Measurements from ENCODE around the gene LSM14B.

GRCh38 chr20:62159052-62159451, 36.8 kb downstream of the LSM14B start:
- TF ChIP-seq, protein P1, sequence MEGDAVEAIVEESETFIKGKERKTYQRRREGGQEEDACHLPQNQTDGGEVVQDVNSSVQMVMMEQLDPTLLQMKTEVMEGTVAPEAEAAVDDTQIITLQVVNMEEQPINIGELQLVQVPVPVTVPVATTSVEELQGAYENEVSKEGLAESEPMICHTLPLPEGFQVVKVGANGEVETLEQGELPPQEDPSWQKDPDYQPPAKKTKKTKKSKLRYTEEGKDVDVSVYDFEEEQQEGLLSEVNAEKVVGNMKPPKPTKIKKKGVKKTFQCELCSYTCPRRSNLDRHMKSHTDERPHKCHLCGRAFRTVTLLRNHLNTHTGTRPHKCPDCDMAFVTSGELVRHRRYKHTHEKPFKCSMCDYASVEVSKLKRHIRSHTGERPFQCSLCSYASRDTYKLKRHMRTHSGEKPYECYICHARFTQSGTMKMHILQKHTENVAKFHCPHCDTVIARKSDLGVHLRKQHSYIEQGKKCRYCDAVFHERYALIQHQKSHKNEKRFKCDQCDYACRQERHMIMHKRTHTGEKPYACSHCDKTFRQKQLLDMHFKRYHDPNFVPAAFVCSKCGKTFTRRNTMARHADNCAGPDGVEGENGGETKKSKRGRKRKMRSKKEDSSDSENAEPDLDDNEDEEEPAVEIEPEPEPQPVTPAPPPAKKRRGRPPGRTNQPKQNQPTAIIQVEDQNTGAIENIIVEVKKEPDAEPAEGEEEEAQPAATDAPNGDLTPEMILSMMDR (IDR thresholded peaks at IDR 0.05; ENCODE audit: low read length): no peak
- TF ChIP-seq EZH2 (IDR thresholded peaks at IDR 0.05; ENCODE audit: borderline replicate concordance, low read length): no peak

All from OCI-LY1 (cell line).